Middle frontal gyrus (tissue), 1 donor: Measurements from ENCODE around the gene ZNF296.

ENCODE experiments used
- DNase-seq: peaks from one replicate; pipeline ENCODE4 v3.0.0-alpha.2; 2015; ENCODE audit warnings: low spot score; ENCODE audit errors: extremely low spot score

ZNF296 gene

DNA sequence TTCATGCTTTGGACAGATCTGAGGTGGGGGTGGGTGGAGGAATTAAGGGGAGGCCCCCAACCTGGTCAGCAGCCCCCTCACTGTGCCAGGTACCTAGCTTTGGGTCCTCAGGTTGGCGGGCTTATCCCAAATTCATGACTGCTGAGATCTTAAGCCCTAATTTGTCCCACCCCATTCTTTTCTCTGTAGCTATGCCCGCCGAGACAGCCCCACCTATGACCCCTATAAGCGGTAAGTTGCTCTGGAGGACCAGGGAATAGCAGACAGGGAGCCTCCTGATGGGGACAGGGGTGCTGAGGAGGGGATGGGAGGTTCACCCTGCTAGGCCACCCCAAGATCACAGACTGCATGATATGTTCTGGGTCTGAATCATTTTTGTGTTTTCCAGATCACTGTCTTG, 14.3 kb downstream of the ZNF296 start:
- no peak for DNase-seq

DNA sequence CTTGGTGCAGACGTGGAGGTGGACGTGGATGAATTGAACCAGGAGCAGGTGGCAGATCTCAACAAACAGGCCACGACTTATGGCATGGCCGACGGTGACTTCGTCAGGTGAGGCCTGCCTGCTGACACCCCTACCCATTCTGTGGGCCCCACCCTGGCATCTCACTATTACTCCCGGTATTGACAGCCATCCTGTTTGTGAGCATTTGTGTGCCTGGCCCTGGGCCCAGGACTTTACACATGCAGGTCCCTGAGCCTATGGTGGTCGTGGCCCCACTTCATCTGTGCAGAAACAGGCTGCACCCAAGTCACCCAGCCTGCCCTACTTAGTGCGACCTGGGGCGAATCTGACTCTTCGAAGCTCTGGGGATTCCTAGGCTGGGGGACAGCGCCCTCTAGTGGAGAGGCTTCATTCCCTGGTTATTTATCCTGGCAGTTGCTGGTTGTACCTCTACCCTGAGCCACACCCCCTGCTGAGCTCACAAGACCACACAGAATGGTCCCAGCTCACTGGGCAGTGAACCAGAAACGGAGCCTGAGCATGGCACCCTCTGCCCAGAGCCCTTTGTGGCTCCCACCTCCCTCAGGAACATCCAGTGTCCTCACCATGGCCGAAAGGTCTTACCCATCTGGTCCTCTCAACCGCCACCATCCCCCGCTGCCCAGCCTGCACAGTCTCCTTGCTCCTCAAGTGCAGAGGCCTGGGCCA, 16.9 kb downstream of the ZNF296 start:
- DNase-seq = no peak

DNA sequence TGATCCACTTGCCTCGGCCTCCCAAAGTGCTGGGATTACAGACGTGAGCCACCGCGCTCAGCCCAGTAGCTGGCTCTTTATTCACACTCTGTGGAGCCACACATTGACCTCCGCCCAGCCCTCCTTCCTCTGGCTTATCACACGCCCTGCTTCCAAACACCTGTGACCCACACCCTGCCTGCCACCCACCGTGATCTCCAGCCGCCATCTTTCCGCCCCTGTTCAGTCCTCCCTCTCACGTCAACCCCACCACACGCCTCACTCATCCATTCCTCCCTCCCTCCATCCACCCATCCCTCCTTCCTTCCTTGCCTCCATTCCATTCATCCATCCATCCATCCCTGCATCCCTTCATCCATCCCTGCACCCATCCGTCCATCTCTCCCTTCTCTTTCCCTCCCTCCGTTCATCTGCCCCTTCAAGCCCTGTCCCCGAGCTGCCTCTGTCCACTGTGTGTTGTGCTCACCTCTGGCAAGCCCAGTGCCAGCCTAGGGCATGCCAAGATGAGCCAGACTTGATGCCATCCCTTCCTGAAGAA, 17.6 kb downstream of the ZNF296 start:
- DNase-seq = no peak

DNA sequence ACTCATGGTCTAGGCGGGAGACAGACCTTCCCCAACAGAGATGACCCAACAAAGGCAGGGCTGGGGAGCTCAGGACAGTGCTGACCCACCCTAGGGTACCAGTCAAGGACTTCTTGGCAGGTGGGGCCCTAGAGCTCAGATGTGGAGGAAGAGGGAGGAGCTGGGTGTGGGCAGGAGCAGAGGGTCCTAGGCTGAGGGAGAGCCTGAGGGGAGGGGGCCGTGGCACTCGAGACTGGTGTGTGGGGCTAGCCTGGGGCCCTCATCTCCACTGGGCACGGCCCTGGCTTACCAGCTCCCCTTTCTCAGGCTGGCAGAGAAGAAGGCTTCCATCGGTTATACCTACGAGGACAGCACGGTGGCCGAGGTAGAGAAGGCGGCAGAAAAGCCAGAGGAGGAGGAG, 18.8 kb downstream of the ZNF296 start:
- DNase-seq = no peak

DNA sequence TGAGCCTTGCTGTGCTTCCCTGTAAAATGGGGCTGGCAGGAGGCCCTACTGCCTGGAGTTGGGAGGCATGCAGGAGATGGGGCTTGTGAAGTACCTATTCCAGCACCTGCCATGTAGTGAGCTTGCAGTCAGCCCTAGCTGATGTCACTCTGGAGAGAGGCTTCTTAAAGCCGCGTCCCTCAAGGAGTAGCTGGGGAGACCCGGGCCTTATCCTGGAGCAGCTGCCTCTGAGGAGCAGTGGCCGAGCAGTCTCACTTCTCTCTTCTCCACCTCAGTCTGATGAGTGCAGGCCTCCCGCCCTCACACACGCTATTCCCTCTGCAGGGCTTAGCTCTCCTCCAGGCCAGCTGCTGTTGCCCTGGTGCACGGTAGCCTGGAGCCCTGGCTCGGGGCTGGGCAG, 19.4 kb downstream of the ZNF296 start:
- no peak for DNase-seq

DNA sequence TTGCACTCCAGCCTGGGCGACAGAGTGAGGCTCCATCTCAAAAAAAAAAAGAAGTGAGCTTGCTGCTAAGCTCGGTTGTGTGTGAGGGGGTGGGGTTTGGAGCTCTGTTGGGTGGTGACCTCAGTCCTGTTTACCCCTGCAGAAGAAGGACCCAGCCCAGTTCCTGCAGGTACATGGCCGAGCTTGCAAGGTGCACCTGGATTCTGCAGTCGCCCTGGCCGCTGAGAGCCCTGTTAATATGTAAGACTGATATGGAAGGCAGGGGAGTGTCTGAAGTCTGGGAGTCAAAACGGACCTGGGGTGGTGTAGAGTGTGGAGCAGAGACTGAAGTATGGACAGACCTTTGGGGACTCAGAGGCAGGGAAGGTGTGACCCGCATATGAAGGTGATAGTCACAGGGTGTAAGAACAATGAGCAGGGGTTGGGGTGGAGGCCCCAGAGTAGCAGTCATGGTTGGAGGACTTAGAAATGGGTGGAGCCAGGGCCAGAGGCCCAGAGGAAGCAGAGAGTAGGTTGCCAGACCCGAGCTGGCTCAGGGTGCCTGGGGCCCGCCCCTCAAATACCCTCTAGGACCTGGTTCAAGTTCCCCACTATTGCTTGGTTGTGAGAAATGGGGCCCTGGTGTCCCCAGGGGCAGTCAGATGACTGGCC, 24.2 kb downstream of the ZNF296 start:
- no peak for DNase-seq

DNA sequence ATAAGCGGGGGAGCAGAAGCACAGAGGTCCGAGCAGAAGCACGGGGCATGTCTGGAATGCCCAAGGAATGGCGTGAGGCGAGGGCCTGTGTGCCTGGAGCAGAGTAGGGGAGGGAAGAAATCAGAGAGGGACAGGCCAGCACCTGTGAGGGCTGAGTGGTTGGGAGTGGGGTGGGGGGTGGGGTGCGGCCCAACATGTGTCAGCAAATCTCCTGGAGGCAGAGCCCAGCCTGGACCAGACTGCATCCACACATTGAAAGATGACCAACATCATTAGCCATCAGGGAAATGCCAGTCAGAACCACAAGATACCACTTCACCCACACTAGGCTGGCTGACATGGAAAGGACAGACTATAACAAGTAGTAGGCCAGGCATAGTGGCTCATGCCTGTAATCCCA, 26.2 kb downstream of the ZNF296 start:
- DNase-seq = no peak

DNA sequence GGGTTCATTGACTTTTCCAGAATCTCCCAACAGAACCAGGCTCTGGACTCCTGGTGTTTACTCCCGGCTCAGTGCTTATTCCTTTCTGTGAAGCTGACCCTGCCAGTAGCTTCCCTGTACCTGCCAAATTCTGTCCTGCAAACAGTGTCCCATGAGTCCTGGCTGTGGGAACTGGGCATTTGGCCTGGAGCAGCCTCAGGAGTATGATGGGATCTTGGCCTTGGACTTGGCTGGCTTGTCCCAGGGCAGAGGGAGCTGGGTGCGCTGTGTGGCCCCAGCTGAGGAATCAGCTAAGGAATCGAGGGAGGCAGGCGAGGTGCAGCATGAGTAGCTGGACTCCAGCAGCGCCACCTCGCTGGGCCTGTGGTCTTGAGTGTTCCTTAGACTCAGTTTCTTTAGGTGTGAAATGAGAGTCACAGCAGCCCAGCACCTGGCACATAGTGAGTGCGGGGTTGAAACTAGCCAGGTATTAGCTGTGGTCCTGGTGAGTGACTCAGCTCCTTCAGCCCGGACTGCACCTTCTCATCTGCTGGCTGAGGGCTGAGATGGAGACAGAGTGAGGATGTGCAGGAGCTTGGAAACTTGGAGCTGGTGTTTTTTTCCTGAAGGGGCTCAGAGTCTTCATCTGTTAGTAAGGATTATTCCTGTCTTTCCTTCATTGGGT, 27.1 kb downstream of the ZNF296 start:
- DNase-seq = no peak

DNA sequence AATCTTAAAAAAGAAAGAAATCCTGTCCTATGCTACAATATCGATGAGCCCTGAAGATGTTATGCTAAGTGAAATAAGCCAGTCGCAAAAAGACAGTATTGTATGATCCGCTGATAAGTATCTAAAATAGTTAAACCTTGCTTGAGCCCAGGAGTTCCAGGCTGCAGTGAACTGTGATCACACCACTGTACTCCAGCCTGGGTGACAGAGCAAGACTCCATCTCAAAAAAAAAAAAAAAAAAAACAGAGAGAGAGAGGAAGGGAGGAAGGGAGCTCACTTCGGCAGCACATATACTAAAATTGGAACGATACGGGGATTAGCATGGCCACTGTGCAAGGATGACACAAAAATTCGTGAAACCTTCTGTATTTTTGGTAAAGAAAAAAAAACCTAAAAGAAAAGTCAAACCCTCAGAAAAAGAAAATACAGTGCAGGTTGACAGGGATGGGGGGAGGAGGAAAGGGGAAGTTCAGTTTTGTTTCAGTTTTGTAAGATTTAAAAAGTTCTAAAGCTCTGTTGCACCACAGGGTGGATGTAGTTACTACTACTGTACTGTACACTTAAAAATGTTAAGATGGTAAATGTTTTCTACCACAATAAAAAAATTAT, 29.0 kb downstream of the ZNF296 start:
- no peak for DNase-seq

DNA sequence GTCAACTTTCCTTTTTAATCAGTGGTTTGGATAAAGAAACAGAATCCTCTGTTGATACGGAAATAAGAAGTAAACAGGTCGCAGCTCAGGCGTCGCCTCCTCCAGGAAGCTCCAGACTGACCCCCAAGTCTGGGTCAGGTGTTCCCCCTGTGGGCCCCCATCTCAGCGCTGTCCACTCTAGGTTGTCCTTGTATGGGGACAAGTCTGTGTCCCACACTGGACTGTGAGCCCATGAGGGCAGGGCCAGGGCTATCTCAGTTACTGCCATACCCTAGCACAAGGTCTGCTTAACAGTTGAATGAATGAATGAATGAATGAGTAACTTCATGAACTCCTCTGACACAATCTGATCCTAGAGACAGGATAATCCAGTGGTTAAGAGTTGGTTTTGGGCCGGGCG, 29.9 kb downstream of the ZNF296 start:
- DNase-seq = no peak

DNA sequence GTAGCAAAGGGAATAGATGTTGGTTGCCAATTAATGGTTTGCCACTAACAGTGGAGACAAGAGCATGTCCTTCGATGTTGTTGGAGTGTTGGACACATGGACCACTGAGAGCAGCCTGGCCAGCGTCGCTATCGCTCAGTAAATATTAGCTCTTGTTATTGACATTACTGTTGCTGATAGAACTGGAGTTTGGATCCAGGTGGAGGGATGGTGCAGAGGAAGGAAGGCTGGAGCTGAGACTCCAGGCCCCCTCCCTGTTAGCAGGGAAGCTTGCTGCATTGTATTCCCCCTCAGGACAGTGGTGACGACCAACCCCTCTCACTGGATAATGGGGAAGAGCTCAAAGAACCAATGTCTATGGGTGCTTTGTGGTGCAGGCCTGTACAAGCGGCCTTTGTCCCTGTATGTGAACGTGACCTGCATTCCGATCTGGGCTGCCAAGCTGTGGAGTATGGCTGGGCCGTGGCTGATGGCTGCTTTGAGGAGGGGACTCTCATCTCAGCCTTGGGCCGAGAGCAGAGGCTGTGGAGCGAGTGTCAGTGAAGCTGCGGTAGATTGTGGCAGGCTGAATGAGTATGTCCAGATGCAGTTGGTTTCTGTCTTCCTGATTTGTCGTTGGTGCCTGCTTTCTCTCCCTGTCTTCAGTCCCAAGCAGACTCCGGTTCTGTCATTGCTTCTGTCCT, 30.5 kb downstream of the ZNF296 start:
- DNase-seq = peak; percentile 78

DNA sequence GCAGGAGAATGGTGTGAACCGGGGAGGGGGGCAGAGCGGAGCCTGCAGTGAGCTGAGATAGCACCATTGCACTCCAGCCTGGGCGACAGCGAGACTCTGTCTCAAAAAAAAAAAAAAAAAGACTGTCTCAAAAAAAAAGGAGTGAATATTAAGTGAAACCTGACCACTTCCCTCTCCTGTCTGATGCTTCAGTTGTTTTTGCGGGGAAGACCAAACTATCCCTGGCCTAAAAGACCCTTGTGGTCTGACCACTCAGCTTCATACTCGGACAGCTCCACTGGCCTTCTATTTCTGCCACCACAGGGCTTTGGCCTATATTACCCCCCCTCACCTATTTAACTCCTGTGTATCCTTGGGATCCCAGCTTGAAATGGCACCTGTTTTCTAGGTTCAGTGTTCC, 35.2 kb downstream of the ZNF296 start:
- DNase-seq = no peak

DNA sequence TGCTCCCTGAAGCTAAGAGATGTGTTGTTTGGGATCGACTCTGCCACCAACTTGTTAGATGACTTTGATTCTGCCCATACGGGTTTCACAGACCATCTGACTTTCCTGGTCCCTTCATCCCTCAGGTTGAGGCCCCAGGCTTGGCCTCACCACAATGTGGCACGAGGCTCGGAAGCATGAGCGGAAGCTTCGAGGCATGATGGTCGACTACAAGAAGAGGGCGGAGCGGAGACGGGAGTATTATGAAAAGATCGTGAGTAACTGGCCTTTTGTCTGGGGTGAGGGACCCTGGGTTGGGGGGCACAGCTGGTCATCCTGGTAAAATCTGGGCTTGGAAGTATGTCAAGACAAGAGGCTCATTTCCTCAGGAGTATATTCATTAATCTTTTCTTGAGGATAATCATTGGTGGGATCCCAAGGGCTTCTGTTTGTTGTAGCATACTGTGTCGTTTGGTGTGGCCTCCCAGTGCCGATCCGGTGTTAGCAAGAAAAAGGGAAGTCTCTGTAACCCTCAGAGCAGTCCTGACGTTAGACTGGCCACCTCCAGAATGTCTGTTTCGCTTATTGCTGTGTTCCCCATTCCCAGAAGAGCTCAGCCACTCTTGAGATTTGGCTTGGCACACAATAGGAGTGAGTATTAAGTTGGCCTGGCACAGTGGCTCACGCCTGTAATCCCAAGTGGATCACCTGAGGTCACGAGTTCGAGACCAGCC, 36.1 kb downstream of the ZNF296 start:
- DNase-seq = no peak

DNA sequence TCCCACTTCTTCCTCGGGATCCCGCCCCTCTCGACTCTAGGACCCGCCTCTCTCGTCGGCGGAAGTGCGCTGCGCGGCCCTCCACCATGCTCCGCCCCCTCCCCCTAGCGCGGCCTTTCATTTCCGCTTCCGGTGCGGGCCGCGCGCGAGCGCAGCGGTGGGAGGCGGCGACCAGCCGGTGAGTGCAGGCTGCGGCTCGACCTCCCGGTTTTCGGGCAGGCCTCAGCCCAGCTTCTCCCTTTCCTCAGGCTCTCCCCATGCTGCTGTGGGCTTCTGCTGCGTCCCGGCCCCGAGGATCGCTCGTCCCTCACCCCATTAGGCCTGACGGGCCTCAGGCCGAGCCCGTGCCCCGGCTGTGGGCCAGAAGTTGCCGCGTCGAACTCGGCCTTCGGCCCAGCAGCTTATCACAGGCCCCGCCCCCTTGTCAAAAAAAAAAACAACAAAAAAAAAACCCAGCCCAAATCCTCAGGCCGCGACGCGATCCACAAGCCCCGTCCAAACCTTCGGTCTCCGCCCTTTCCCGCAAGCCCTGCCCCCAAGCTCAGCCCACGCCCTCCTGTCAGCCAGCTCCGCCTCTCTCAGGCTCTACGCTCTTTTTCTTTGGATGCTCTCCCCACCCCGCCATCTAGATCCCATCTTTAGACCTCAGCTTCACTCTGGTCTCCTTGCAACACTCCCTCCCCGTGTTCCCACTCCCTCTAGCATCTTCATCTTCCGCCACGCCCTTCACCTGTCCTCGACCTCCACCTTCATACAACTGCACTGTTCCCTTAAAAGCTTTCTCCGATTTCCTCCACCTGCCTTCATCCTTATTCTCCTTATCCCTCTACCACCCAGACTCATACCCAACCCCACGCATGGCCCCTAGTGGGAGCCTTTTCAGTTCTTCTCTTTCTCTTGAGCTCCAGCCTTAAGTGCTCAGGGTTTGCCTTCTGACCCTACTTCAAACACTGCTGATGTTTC, 37.1 kb downstream of the ZNF296 start, which contains the start of gene CLASRP:
Gene CLASRP (plus strand): TSS at position 115 of the 963 bp plus-strand sequence. CDS start 1,168 bp downstream, outside the sequence.
- DNase-seq = peak; percentile 80

DNA sequence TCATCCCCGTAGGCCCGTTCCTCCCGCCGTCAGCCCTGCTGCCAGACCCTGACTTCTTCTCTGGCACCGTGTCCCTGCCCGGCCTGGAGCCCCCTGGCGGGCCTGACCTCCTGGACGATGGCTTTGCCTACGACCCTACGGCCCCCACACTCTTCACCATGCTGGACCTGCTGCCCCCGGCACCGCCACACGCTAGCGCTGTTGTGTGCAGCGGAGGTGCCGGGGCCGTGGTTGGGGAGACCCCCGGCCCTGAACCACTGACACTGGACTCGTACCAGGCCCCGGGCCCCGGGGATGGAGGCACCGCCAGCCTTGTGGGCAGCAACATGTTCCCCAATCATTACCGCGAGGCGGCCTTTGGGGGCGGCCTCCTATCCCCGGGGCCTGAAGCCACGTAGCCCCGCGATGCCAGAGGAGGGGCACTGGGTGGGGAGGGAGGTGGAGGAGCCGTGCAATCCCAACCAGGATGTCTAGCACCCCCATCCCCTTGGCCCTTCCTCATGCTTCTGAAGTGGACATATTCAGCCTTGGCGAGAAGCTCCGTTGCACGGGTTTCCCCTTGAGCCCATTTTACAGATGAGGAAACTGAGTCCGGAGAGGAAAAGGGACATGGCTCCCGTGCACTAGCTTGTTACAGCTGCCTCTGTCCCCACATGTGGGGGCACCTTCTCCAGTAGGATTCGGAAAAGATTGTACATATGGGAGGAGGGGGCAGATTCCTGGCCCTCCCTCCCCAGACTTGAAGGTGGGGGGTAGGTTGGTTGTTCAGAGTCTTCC, 38.7 kb downstream of the ZNF296 start:
- DNase-seq = no peak

DNA sequence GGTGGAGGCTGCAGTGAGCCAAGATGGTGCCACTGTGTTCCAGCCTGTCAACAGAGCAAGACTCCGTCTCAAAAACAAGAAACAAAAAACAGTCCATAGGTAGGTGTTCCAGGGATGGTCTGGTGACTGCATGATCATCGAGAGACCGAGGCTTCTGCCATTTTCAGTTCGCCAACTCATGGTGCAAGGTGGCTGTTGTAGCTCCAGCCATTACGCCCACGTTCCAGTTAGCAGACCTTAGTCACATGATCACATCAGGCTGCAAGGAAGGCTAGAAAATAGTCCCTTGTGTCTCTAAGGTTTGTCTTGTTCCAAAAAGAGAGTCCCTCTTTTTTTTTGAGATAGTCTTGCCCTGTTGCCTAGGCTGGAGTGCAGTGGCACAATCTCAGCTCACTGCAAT, 40.5 kb downstream of the ZNF296 start:
- no peak for DNase-seq

DNA sequence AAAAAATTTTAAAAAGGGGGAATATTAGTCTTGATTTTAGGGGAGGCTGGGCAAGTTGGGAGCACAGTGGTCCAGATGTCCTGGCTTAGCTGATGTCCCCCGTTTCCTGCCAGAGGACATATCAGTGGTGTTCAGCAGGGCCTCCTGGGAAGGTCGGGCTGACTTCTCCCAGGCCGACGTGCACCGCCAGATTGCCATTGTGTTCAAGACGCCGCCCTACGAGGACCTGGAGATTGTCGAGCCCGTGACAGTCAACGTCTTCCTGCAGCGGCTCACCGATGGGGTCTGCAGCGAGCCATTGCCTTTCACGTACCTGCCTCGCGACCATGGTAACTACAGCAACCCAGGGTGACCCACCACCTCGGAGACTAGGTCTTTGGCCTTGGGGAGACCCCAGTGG, 43.9 kb downstream of the ZNF296 start:
- no peak for DNase-seq

DNA sequence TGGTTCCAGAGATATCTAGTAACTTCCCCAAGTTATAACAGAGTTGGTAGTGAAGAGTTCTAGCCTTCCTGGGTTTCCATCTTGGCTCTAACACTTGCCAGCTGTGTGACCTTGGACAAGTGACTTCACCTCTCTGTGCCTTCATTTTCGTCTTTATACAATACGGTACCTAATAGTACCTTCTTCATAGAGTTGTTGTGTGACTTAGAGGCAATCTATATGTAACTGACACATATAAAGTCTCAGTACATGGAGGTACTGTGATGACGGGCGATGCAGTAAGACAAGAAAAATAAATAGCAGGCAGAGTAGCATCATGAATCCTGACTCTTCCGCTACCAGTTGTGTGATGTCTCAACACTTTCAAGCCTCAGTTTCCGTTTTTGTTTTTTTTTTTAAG, 45.5 kb downstream of the ZNF296 start:
- no peak for DNase-seq

DNA sequence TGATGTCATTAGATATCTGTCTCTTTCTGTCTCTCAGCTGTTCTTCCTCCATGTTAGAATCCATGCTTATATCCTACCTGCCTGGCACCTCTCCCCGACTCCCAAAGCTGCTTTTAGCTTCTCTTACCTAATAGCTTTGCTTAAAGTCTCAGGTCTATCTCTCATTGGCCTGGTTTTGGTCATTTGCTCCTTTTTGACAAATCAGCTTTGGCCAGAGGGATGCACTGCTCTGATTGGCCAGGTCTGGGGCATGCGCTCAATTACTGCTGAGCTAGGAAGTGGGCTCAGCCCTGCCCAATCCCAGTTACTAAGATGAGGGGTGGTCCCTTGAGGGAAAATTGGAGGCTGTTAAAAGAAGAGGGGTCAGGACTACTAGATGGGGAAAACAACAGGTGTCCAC, 48.9 kb downstream of the ZNF296 start:
- no peak for DNase-seq
